CD4-positive, alpha-beta T cell treated with Interleukin-4 for 1 hour (primary cell): ENCODE measurements around the gene KLHL21.
A peak's percentile ranks its signal among the peaks of the same experiment; 100 is the strongest.
"Not testable (repeated sequence)": the region's sequence is repeated elsewhere in the genome, so short reads cannot be mapped to it uniquely, and the experiment has no call there.

Source experiments
- DNase-seq, 2 donors: peaks; one replicate each; pipeline ENCODE4 v3.0.0-alpha.2; 2020 to 2022

The KLHL21 gene, protein sequence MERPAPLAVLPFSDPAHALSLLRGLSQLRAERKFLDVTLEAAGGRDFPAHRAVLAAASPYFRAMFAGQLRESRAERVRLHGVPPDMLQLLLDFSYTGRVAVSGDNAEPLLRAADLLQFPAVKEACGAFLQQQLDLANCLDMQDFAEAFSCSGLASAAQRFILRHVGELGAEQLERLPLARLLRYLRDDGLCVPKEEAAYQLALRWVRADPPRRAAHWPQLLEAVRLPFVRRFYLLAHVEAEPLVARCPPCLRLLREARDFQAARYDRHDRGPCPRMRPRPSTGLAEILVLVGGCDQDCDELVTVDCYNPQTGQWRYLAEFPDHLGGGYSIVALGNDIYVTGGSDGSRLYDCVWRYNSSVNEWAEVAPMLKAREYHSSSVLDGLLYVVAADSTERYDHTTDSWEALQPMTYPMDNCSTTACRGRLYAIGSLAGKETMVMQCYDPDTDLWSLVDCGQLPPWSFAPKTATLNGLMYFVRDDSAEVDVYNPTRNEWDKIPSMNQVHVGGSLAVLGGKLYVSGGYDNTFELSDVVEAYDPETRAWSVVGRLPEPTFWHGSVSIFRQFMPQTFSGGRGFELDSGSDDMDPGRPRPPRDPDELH

GRCh38 chr1:6602669-6603237 is at the start of gene KLHL21:
Gene KLHL21 (minus strand): TSS chr1:6602869. CDS start chr1:6602817, 52 bp downstream.
- peak; percentile 85 to 86 for DNase-seq

DNA sequence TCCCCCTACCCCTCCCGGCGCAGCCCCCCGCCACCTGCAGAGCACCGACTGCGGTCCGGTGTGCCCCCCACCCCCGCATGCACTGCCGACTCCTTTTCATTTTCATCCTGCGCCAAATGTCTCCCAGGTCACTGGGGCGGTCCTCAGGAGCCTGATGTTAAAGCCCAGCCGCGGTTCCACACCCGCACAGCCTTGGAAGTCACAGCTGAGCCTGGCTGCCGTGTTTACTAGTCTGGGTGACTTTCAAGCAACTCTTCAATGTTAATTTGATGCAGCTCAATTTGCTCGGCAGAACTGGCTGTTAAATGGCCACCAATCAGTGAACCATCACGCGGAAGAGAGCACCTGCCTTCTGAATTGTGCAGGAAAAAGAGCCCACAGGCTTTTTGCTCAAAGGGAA is 49.2 kb upstream of the KLHL21 start:
- DNase-seq: no peak

GRCh38 chr1:6648556-6648955 is 45.9 kb upstream of the KLHL21 start:
- no peak for DNase-seq

DNA sequence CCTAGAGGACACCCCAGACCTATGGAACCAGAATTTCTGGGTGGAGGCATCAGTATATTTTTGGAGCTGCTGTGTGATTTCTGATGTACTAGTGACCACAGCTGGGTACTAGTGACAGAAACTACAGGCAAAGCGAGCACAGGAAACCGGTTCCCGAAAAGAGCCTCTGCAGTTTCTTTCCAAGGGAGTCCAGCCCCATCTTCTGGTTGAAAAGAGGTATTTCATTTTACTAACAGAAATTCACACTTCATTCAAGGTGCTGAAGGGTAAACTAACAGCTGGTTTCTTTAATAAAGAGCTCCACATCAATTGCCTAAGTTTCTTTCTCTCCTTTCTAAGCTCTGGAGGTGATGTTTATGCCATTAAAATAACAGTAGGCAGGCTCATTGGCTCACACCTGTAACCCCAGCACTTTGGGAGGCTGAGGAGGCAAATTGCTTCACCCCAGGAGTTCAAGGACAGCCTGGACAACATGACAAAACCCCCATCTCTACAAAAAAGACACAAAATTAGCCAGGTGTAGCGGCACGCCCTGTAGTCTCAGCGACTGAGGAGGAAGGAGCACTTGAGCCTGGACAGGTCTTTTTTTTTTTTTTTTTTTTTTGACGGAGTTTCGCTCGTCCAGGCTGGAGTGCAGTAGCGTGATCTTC is 44.0 kb upstream of the KLHL21 start:
- peak; percentile 47 to 68 for DNase-seq

- DNase-seq: no peak
Observed at GRCh38 chr1:6645018-6645417, 42.3 kb upstream of the KLHL21 start.

GRCh38 chr1:6640867-6641266 is 38.2 kb upstream of the KLHL21 start:
- not testable (repeated sequence) for DNase-seq

DNA sequence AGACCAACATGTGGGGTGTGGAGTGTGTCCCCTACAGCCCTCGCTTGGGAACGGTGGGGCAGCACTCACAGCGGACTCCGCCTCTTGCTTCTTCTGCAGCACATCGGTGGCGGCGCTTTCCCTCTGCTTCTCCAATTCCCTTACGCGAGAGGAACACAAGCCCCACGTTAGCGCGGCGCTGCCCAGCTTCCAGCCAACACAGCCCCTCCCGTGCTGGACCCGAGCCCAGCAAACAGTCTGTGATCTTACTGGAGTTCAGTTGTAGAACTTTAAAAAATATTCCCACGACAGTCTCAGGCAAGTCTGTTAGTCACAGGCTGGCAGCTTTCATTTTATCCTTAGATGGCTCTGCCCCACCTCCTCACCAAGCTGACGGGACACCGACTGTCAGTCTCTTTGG is 35.6 kb upstream of the KLHL21 start:
- no peak for DNase-seq

DNA sequence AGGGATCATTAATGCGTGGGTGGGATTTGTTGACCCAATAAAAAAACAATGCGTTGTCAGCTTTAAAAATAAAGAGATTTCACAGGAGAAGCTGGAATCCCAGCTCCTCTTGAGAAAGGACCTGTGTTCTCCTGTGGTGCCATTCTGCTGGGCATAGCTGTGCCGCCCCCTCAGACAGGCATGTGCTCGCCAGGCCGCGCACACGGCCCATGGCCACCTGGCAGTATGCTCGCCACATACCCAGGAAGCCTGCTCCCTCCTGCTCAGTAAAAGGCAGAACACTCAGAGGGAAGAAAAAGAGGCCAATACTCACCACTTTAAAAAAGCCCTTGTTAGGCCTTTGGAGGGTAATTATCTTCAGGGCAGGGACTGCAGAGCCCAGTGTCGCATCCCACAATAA is 35.1 kb upstream of the KLHL21 start:
- no peak for DNase-seq

DNA sequence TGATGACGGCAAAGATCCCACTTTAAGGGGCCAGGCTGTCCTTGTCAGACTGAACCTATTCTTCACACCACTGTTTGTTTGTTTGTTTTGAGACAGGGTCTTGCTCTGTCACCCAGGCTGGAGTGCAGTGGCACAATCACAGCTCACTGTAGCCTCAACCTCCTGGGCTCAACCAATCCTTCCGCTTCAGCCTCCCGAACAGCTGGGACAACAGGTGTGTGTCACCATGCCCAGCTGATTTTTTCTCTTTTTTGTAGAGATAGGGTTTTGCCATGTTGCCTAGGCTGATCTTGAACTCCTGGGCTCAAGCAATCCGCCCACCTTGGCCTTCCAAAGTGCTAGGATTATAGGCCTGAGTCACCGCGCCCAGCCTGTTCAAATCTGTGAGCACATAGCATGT is 34.1 kb upstream of the KLHL21 start:
- DNase-seq: not testable (repeated sequence)

DNA sequence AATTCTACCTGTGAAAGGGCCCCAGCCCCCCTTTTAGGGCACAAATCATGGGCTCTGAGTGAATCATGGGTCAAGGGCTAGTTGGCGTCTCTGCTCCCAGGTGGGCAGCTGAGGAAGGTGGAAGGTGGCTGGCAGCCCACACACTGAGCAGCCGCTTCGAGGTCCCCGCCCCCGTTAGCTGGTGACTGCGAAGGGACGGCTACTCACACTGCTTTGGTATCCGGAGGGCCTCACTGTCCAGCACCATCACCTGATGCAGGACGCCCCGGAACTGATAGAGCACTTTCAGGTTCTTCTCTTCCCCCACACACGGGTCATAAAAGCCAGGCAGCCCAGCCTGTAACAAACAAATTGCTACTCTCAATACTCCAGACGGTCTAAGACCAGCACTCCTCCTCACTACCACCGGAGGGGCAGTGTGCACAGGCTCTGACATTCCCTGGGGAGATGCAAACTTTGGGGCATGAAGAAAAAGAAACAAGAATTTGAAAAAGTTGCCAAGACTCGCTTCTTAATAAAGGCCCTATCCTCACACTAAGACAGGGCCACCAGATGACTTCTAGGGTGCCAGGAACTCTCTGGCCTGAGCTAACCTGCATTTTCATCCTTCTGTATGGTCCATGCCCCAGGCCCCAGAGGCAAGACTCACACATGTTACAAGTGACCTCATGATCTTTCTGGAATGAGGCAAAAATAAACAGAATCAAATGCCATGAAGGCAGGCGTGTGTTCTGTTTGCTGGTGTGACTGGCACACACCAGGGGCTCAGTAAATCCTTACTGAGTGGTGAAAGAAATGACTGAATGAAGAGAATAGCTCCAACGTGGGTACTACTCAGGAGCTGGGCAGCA is 33.5 kb upstream of the KLHL21 start:
- DNase-seq: no peak

- no peak for DNase-seq
Observed at GRCh38 chr1:6635161-6635909, 32.7 kb upstream of the KLHL21 start.

GRCh38 chr1:6634371-6635052 is 31.8 kb upstream of the KLHL21 start:
- peak; percentile 41 to 44 for DNase-seq

- no peak for DNase-seq
Observed at GRCh38 chr1:6632588-6633514, 30.2 kb upstream of the KLHL21 start.

- no peak for DNase-seq
Observed at GRCh38 chr1:6631058-6631457, 28.4 kb upstream of the KLHL21 start.

DNA sequence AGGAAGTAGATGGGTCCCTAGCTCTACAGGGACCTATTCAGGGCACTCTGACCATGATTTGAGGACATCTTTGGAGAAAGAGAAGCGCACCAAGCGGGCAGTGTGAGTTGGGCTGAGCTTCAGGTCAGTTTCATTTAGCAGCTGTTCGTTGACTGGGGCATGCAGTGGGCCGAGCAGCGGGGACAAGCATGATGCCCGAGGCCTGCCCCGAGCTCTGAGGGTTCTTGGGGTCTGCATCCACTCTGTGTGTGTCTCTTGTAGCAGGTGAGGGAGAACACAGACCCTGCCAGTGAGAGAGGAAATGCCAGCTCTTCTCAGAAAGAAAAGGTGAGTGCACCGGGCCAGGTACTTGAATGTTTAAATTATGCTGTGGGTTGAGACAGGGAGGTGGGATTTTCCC is 27.4 kb upstream of the KLHL21 start:
- DNase-seq: no peak

- DNase-seq: no peak
Observed at GRCh38 chr1:6628971-6629479, 26.4 kb upstream of the KLHL21 start.

DNA sequence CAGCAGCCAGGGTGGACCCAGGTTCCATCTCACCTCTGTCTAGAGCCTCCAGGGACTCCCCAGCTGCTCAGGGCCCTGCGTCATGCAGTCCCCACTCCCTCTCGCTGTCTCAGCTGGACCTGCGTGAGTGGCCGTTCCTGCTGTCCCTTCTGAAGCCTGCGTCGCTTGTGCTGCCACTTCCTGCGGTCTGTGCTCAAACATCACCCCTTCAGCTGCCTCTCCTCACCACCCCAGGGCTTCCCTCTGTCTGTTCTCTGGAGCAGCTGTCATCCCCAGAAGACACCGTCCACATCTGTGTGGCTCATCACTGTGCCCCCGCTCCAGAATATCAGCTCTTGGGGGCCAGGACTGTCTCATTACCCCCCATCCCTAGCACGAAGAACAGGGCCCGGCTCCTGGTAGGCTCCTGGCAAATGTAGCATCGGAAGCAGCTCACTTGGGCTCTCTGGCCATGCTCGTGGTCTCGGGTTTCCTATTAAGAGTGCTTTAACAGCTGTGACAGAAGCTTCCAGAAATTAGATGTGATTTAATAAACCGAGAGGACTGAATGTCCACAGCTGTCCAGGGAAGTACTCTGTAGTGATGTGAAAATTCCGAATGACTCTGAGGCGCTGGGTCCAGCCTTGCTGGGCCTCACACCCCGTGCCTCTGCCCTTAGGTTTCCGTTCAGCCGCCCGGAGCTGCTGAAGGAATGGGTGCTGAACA is 25.3 kb upstream of the KLHL21 start:
- DNase-seq: no peak

DNA sequence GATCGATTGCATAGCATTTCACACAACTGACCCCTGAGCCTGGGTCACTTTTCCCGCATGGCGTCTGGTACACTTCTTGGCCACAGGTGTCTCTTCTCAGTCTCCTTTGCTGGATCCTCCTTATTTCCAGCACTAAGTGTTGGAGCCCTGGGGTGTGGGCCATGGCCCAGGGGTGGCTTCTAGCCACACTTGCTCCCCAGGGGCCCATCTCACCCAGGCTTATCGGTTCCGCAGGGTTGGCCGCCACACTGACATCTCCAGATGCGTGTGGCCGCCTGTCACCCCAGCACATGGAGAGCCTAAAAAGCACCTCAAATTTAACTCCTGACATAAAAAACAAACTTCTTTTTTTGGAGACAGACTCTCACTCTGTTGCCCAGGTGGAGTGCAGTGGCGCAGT is 24.4 kb upstream of the KLHL21 start:
- DNase-seq: no peak

- no peak for DNase-seq
Observed at GRCh38 chr1:6625584-6626149, 23.0 kb upstream of the KLHL21 start.
